Measurements from ENCODE around the gene TEAD2.

Gene TEAD2

DNA sequence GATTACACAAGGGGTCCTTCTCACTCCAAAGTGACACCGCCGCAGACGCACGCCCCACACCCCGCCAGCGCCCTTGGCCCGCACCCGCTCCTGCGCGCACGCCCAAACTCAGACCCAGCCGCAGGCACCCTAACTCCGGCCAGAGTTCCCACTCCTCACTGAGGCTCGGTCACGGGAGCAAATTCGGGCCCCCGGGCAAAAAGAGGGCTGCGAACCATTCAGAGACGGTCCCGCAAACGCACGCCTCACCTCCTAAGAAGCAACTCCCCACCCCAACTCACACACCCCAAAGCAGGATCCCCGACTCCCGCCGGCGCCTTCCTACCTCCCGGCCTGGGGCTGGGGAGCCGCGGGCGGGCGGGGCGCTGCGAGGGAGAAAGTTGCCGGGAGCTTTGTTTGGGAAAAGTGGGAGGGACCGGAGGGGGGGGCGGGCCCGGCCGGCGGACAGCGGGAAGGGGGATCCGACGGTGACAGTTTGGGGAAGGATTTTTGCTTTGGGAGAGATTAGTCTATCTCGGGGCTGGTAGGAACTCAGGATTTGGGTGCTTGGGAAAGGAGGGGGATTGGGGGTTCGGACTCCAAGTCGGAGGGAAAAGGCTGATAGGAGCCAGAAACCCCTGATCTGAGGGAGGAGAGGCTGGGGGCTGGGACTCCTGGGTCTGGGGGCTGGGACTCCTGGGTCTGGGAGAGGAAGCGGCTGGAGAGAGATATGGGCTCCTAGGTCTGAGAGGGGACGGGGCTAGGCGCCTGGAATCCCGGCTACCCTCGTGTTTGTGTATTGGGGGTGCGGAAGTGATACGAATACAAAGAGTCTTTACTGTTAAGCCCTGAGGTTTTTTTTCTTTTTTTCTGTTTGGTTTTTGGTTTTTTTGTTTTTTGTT, at the start of gene TEAD2:
Gene TEAD2, minus strand, starts transcription at position 369 of the 881 bp plus-strand sequence. CDS start 2,341 bp downstream, outside the sequence.
- TF ChIP-seq, protein P1, sequence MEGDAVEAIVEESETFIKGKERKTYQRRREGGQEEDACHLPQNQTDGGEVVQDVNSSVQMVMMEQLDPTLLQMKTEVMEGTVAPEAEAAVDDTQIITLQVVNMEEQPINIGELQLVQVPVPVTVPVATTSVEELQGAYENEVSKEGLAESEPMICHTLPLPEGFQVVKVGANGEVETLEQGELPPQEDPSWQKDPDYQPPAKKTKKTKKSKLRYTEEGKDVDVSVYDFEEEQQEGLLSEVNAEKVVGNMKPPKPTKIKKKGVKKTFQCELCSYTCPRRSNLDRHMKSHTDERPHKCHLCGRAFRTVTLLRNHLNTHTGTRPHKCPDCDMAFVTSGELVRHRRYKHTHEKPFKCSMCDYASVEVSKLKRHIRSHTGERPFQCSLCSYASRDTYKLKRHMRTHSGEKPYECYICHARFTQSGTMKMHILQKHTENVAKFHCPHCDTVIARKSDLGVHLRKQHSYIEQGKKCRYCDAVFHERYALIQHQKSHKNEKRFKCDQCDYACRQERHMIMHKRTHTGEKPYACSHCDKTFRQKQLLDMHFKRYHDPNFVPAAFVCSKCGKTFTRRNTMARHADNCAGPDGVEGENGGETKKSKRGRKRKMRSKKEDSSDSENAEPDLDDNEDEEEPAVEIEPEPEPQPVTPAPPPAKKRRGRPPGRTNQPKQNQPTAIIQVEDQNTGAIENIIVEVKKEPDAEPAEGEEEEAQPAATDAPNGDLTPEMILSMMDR (IDR thresholded peaks at IDR 0.05; ENCODE audit: extremely low read depth, missing control alignments) = no peak
- peak; percentile 58 for DNase-seq (ENCODE audit: low spot score)

DNA sequence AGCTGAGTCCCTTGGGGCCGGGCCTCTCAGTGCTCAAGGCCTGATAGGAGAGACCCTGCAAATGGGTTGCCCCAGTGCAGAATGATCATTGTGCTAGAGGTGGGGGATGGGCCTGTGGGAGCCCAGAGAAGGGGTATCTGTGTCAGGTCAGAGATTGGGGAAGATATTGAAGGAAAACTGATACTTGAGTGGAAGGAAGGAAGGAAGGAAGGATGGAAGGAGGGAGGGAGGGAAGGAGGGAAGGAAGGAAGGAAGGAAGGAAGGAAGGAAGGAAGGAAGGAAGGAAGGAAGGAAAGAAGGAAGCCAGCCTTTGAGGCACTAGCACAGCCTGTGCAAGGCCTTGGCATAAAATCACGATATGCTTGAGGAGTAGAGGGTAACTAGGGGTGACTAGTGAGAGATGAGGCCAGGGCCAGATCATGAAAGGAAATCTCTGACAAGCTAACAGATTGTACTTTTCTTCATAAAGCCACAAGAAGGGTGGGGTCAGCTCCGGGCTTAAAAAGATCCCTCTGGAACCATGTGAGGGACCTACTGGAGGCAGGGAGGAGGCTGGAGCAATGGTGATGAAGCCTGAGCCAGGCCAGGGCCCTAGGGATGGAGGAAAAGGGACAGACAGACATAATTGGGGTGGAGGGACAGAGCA, 49.6 kb upstream of the TEAD2 start:
- no peak for DNase-seq (ENCODE audit: low spot score)
- TF ChIP-seq, protein P1 (IDR thresholded peaks at IDR 0.05; ENCODE audit: extremely low read depth, missing control alignments) = no peak

DNA sequence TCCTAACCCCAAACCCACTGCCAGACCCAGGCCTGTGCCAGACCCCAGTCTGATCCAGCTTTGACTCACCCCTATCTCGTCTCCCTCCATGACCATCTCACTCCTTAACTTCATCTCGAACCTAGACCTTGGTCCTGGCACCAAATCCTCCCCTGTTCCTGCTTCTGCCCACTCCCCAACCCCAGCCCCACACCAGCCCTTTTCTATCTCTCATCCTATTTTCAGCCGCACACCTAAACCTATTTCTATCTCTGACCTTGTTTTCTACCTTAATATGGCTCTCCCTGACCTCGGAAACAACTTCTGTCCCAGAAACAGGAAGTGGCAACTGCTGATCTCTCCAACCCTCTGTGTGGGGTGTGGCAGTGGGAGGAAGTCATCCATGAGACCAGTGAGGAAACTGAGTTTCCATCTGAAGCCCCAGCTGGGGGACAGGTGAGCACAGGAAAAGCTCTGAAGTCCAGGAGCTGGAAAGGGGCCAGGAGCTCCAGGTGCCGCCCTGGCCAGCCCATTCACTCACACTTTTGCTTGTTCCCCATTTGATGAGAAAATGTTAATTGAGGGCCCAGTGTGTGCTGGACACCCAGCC, 47.3 kb upstream of the TEAD2 start:
- TF ChIP-seq, protein P1 (IDR thresholded peaks at IDR 0.05; ENCODE audit: extremely low read depth, missing control alignments) = no peak
- peak; percentile 56 for DNase-seq (ENCODE audit: low spot score)

DNA sequence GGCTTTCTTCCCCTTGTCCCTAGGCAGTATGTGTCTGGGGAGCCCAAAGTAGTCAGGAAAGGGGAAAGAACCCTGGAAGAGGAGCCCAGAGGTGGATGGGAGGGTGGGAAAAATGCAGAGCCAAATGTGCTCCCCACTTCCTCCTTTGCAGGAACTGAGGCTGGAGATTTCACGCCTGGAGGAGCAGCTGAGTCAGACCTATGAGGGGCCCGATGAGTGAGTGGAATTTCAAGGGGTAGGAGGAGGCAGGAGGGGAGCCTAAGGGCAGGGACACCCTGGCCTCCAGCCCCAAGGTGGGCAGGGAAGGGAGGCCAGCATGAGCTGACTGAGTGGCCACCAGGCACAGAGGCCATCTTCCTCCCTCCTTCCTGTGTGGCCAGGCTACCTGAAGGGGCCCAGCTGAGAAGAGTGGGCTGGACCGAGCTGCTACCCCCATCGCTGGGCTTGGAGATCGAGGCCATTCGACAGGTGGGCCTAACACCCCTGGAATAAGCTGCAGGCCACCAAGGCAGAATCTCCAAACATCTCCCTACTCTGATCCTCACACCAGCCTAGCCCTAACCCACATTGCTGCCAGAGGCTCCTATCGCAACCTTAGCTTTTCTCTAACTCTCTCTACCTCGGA, 46.7 kb upstream of the TEAD2 start:
- TF ChIP-seq, protein P1 (IDR thresholded peaks at IDR 0.05; ENCODE audit: extremely low read depth, missing control alignments) = no peak
- DNase-seq (ENCODE audit: low spot score) = peak; percentile 33

DNA sequence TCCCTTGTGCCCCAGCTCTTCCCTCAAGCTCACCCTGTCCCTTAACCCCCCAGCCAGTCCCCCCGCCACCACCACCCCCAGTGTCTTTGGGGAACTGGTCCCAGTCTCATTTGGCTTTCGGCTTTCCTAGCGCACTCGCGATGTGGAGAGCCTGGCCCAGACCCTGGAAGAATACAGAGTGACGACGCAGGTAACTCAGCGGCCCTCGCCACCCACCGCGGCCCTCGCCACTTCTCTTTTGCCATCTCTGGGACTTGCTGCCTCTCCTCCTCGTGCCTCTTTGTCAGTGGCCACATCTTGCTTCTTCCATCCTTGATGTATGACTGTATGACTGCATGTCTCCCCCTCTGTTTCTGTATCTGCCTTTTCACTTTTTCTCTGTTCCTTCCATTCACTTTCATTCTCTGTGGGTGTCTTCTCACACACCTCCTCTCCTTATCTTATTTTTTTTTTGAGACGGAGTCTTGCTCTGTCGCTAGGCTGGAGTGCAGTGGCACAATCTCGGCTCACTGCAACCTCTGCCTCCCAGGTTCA, 45.3 kb upstream of the TEAD2 start:
- no peak for DNase-seq (ENCODE audit: low spot score)
- TF ChIP-seq, protein P1 (IDR thresholded peaks at IDR 0.05; ENCODE audit: extremely low read depth, missing control alignments) = no peak

DNA sequence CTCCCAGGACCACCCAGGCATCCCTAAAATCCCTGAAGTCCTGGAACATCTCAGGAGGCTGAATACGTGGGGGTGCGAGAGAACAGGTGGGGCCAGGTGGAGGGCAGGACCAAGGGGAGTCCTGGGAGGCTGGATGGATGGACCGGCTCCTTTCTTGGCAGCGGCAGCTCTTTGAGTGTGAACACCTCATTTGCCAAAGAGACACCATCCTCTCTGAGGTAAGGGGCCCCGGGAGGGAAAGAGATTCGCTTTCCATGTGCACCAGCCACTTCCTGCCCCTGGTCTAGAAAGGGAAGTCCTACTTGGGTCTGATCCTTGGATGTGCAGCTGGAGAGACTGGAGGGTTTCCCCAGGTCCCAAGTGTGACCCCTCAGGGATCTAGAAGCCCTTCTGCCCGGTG, 44.9 kb upstream of the TEAD2 start:
- DNase-seq (ENCODE audit: low spot score) = no peak
- TF ChIP-seq, protein P1 (IDR thresholded peaks at IDR 0.05; ENCODE audit: extremely low read depth, missing control alignments) = no peak

Data from GM20000 (cell line).